Calu3 (cell line): Measurements from ENCODE around the gene NTMT2. TPM values are rescaled to one million over a fixed set of nuclear protein-coding genes. Genes with fewer than 3 reads are reported as not detected.
"Not testable (repeated sequence)": the region's sequence is repeated elsewhere in the genome, so short reads cannot be mapped to it uniquely, and the experiment has no call there.

ENCODE experiments used
- BruUV-seq: library from RNA; stranded (reverse); fragments of 400-500 nt; replicated peaks from 2 replicates; lab custom pipeline; 2021; lab: Mats Ljungman, UMichigan
- CTCF ChIA-PET: fragments of 300-600 bp; sonication (Branson Sonifier 250); formaldehyde crosslinking; loops from one replicate; lab custom pipeline; 2022; ENCODE audit warnings: antibody characterized with exemption; lab: Charles Lee
- DNase-seq: peaks from one replicate; pipeline ENCODE4 v3.0.0; 2022
- H3K27ac Mint-ChIP-seq: one replicate; pipeline ENCODE4 v1.8.0; 2022; ENCODE audit warnings: mixed read lengths; ENCODE audit not compliant: unreplicated experiment
- H3K27me3 Mint-ChIP-seq: one replicate; pipeline ENCODE4 v1.8.0; 2022; ENCODE audit warnings: mixed read lengths; ENCODE audit not compliant: unreplicated experiment
- H3K36me3 Mint-ChIP-seq: one replicate; pipeline ENCODE4 v1.8.0; 2022; ENCODE audit warnings: mild to moderate bottlenecking, moderate library complexity, mixed read lengths; ENCODE audit not compliant: insufficient read depth, unreplicated experiment
- H3K4me1 Mint-ChIP-seq: one replicate; pipeline ENCODE4 v1.8.0; 2022; ENCODE audit warnings: mild to moderate bottlenecking, low read depth, mixed read lengths; ENCODE audit not compliant: unreplicated experiment
- H3K4me3 Mint-ChIP-seq: one replicate; pipeline ENCODE4 v1.8.0; 2022; ENCODE audit warnings: mild to moderate bottlenecking, low read depth, moderate library complexity, mixed read lengths; ENCODE audit not compliant: unreplicated experiment
- H3K9me3 Mint-ChIP-seq: one replicate; pipeline ENCODE4 v1.8.0; 2022; ENCODE audit warnings: low read depth, mixed read lengths; ENCODE audit not compliant: unreplicated experiment
- CTCF ChIP-seq: fragments of 200-600 bp; IDR thresholded peaks from one replicate; pipeline ENCODE4 v1.8.0; 2022; ENCODE audit warnings: antibody characterized with exemption; ENCODE audit not compliant: unreplicated experiment
- intact Hi-C: fragments of 100-400 bp; cut with micrococcal nuclease; formaldehyde crosslinking; loops from one replicate; pipeline ENCODE4 v1.10.0; 2022; ENCODE audit not compliant: unreplicated experiment
- total RNA-seq: library from RNA; stranded (reverse); gene quantifications from 2 replicates; pipeline ENCODE4 v1.2.3, GENCODE V29; 2022

Gene NTMT2
- total RNA-seq, 1 experiment from 2014 or later = not detected

GRCh38 chr1:170097449-170097948 lies 48.3 kb upstream of the NTMT2 start:
- BruUV-seq = no TSS peak
- Mint-ChIP-seq H3K4me3 (no peak overlapping the region), H3K27me3 (no peaks in the 10 kb centered on the region), H3K9me3 (no peaks in the 10 kb centered on the region), H3K36me3 (no peaks in the 10 kb centered on the region), H3K27ac (no peak overlapping the region), H3K4me1 (no peaks in the 10 kb centered on the region)
- intact Hi-C loops = loop anchor here (5.0 kb wide), 1 partner anchor 130 kb away; no protein-coding TSS in a partner anchor
- CTCF ChIA-PET = interaction anchor here (0.7 kb wide), 1 partner anchor 36 kb away, joined by 3 read pairs; no protein-coding TSS in a partner anchor
- no peak for DNase-seq
- no peak for TF ChIP-seq CTCF

- H3K36me3 Mint-ChIP-seq, CTCF ChIA-PET, DNase-seq, H3K4me1 Mint-ChIP-seq, BruUV-seq, intact Hi-C loops, H3K27me3 Mint-ChIP-seq, H3K9me3 Mint-ChIP-seq, H3K27ac Mint-ChIP-seq, H3K4me3 Mint-ChIP-seq: not testable (repeated sequence)
Observed at GRCh38 chr1:170113140-170113539, 32.6 kb upstream of the NTMT2 start.

DNA sequence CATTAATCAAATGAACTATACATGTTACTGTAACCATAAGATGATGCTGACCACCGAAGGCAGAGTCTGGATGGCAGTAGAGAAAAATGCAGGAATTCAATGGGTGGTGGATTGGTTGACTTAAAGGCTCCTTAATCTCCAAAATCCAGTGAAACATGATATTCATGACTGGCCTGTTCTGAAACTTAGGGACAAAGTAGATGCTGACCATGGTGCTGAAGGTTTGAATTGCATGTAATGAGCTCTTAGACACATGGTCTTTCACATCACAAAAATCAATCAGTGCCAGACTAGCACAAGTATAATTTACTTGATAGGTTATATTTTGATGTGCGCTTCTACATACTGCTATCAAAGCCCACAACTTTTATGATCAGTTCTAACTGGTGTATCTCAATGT lies 30.9 kb upstream of the NTMT2 start:
- H3K4me3 Mint-ChIP-seq = no peak overlapping the region
- no peak overlapping the region for H3K27ac Mint-ChIP-seq
- BruUV-seq = no TSS peak
- intact Hi-C loops = no loop called here
- no peak for TF ChIP-seq CTCF
- H3K27me3 Mint-ChIP-seq = no peaks in the 10 kb centered on the region
- DNase-seq = no peak
- H3K4me1 Mint-ChIP-seq = no peaks in the 10 kb centered on the region
- peaks cover 3% of the 10 kb centered on the region for H3K9me3 Mint-ChIP-seq
- H3K36me3 Mint-ChIP-seq = no peaks in the 10 kb centered on the region
- CTCF ChIA-PET = no interaction called here

GRCh38 chr1:170122366-170122765 lies 23.4 kb upstream of the NTMT2 start:
- Mint-ChIP-seq H3K27ac (no peak overlapping the region), H3K4me3 (no peak overlapping the region), H3K36me3 (no peaks in the 10 kb centered on the region), H3K4me1 (no peaks in the 10 kb centered on the region), H3K9me3 (no peaks in the 10 kb centered on the region), H3K27me3 (no peaks in the 10 kb centered on the region)
- no peak for DNase-seq
- no peak for TF ChIP-seq CTCF
- intact Hi-C loops = no loop called here
- CTCF ChIA-PET = interaction anchor here (0.6 kb wide), 1 partner anchor 14 kb away, joined by 4 read pairs; no protein-coding TSS in a partner anchor
- BruUV-seq = no TSS peak

GRCh38 chr1:170125269-170125668 lies 20.5 kb upstream of the NTMT2 start:
- no peaks in the 10 kb centered on the region for H3K4me1 Mint-ChIP-seq
- H3K27ac Mint-ChIP-seq = no peak overlapping the region
- CTCF ChIA-PET = no interaction called here
- H3K36me3 Mint-ChIP-seq = no peaks in the 10 kb centered on the region
- no peaks in the 10 kb centered on the region for H3K9me3 Mint-ChIP-seq
- H3K27me3 Mint-ChIP-seq = no peaks in the 10 kb centered on the region
- no peak overlapping the region for H3K4me3 Mint-ChIP-seq
- DNase-seq = no peak
- intact Hi-C loops = no loop called here
- no TSS peak for BruUV-seq
- no peak for TF ChIP-seq CTCF
